ENCODE results near the gene POGLUT3.

Gene POGLUT3

GRCh38 chr11:108511851-108512474 is 13.8 kb upstream of the POGLUT3 start:
- ChIA-PET CTCF (no interaction called here), POLR2A (no interaction called here)
- Histone ChIP-seq H3K4me3 (ENCODE audit: low read depth, low read length) (no peak overlapping the region), H3K27ac (ENCODE audit: extremely low read depth, low read depth, low read length) (no peak overlapping the region), H3K4me1 (ENCODE audit: control insufficient read depth, insufficient read depth, low read length) (no peaks in the 10 kb centered on the region), H3K9me3 (ENCODE audit: control insufficient read depth, insufficient read depth, low read depth, low read length) (no peaks in the 10 kb centered on the region), H3K36me3 (ENCODE audit: control insufficient read depth in 2 of 2, insufficient read depth in 1 of 2, low read length in 2 of 2) (peaks cover 0 to 24% of the 10 kb centered on the region in 2 experiments; a peak in 1 of 3 replicates)
- TF ChIP-seq ZNF121 (tag by site-specific recombination; IDR thresholded peaks at IDR 0.05) (no peak), ZNF274 (IDR thresholded peaks at IDR 0.05; ENCODE audit: low read length) (no peak), ZNF274 (tag by site-specific recombination; IDR thresholded peaks at IDR 0.05; ENCODE audit: borderline replicate concordance) (no peak), MYNN (tag by site-specific recombination; IDR thresholded peaks at IDR 0.05; ENCODE audit: borderline replicate concordance) (no peak), SCRT2 (tag by site-specific recombination; IDR thresholded peaks at IDR 0.05) (no peak), ZNF600 (tag by site-specific recombination; IDR thresholded peaks at IDR 0.05) (no peak), ZNF670 (tag by site-specific recombination; IDR thresholded peaks at IDR 0.05; ENCODE audit: low read depth) (no peak), ZNF654 (tag by site-specific recombination; IDR thresholded peaks at IDR 0.05; ENCODE audit: low read depth) (no peak), PRDM10 (tag by site-specific recombination; IDR thresholded peaks at IDR 0.05) (no peak), SCRT1 (tag by site-specific recombination; IDR thresholded peaks at IDR 0.05; ENCODE audit: borderline replicate concordance) (no peak), ZNF423 (tag by site-specific recombination; IDR thresholded peaks at IDR 0.05) (no peak), YY1 (tag by site-specific recombination; IDR thresholded peaks at IDR 0.05) (no peak), INSM2 (tag by site-specific recombination; IDR thresholded peaks at IDR 0.05) (no peak), ZNF311 (tag by site-specific recombination; IDR thresholded peaks at IDR 0.05; ENCODE audit: borderline replicate concordance) (no peak), ZNF23 (tag by site-specific recombination; IDR thresholded peaks at IDR 0.05; ENCODE audit: borderline replicate concordance) (no peak)

GRCh38 chr11:108508653-108509593 is 10.7 kb upstream of the POGLUT3 start:
- CTCF ChIA-PET = no interaction called here
- no peak overlapping the region for H3K4me3 ChIP-seq (ENCODE audit: low read depth, low read length)
- H3K36me3 ChIP-seq (ENCODE audit: control insufficient read depth in 2 of 2, insufficient read depth in 1 of 2, low read length in 2 of 2) = peaks cover 0 to 15% of the 10 kb centered on the region in 2 experiments; a peak in 1 of 3 replicates
- POLR2A ChIA-PET = no interaction called here
- H3K27ac ChIP-seq (ENCODE audit: extremely low read depth, low read depth, low read length) = no peak overlapping the region
- no peaks in the 10 kb centered on the region for H3K9me3 ChIP-seq (ENCODE audit: control insufficient read depth, insufficient read depth, low read depth, low read length)
- H3K4me1 ChIP-seq (ENCODE audit: control insufficient read depth, insufficient read depth, low read length) = no peaks in the 10 kb centered on the region
- no peak for TF ChIP-seq ZNF501 (tag by site-specific recombination; IDR thresholded peaks at IDR 0.05)
- TF ChIP-seq ZNF558 (tag by site-specific recombination; IDR thresholded peaks at IDR 0.05) = no peak
- TF ChIP-seq KLF8 (tag by site-specific recombination; IDR thresholded peaks at IDR 0.05) = no peak
- TF ChIP-seq PRDM2 (tag by site-specific recombination; IDR thresholded peaks at IDR 0.05; ENCODE audit: borderline replicate concordance) = no peak

All from HEK293 (cell line).